GM12891 (cell line): ENCODE measurements around the gene OR2A2.
"Not testable (repeated sequence)": the region's sequence is repeated elsewhere in the genome, so short reads cannot be mapped to it uniquely, and the experiment has no call there.

Source experiments
- DNase-seq: peaks from one replicate; pipeline ENCODE4 v3.0.0; 2011; ENCODE audit warnings: low spot score; ENCODE audit not compliant: insufficient read length
- FAIRE-seq: peaks from 2 replicates; lab custom pipeline; 2011; peaks lifted over from hg19 to GRCh38; lab: Jason Lieb, UNC
- PAX5 ChIP-seq: IDR thresholded peaks from 2 replicates; pipeline ENCODE4 v1.6.1; 2011; ENCODE audit warnings: low read length, moderate library complexity, mild to moderate bottlenecking; ENCODE audit not compliant: insufficient read depth, severe bottlenecking
- POLR2A ChIP-seq: IDR thresholded peaks from 2 replicates; pipeline ENCODE4 v1.6.1; 2011; ENCODE audit warnings: low read depth, low read length, control low read depth
- POLR2AphosphoS5 ChIP-seq: IDR thresholded peaks from 2 replicates; pipeline ENCODE4 v1.6.1; 2011; ENCODE audit warnings: low read depth, low read length, control low read depth
- POU2F2 ChIP-seq: IDR thresholded peaks from 2 replicates; pipeline ENCODE4 v1.6.1; 2011; ENCODE audit warnings: low read depth, mild to moderate bottlenecking, control low read depth, low read length, moderate library complexity
- SPI1 ChIP-seq: IDR thresholded peaks from 2 replicates; pipeline ENCODE4 v1.6.1; 2011; ENCODE audit warnings: low read depth, low read length, control low read depth
- TAF1 ChIP-seq: IDR thresholded peaks from 2 replicates; pipeline ENCODE4 v1.6.1; 2011; ENCODE audit warnings: low read depth, low read length, control low read depth

OR2A2 gene

DNA sequence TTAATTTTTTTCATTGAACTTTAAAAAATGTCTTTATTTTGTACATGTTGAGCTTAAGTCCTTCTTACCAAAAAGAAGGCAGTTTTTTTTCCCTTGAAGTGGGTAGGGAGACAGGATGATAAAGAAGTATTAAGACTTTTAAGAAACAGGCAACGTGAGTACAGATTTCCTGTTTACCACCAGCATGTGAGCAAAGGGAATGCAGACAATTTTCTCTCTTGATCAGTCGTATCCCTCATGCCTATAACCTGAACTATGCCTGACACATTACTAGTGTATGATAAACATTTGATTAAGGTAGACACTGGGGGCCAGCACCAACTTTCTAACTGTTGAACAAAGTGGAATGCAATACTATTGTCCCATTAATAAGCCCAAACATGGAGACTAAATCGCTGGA is 8.8 kb upstream of the OR2A2 start:
- FAIRE-seq (no peak), DNase-seq (no peak)
- TF ChIP-seq POLR2AphosphoS5 (no peak), POLR2A (no peak), TAF1 (no peak), POU2F2 (no peak), SPI1 (no peak), PAX5 (no peak)

DNA sequence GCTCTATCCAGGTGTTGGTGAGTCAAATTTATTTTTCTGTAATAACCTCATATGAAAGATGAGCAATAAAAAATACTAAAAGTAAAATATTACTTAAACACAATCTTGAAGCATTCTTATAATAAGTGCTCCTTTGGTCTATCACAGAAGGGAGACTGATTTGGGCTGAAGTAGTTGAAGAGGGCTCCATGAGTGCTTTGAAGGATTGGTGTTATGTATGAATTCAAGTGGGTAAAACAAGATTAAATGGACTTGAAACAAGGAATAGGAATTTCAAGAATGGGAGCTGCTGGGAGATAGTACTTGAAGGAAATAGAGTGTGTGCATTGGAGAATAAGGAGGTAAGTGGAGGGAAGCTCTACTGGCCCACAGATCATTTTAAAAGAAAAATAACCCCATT is 7.3 kb upstream of the OR2A2 start:
- TF ChIP-seq POLR2A: no peak
- no peak for TF ChIP-seq POU2F2
- TF ChIP-seq SPI1: no peak
- TF ChIP-seq TAF1: no peak
- TF ChIP-seq PAX5: no peak
- no peak for TF ChIP-seq POLR2AphosphoS5
- no peak for DNase-seq
- FAIRE-seq: no peak

DNA sequence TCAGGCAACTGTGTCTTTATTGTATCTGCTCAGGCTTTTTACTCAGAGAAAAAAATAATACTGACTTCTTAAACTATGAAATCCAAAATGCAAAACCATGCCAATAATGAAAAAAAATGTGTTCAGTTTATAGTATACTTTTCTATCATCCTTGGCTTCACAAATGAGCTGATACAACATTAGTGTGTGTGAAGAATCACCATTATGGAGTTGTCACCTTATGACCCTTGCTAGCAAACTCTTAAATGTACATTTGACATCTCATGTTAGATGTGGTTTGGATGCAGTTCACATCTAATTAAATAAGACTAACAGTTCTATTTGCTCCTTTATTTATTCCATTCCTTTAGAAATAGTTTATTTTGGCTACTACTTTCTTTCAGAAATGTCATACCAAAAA is 4.2 kb upstream of the OR2A2 start:
- FAIRE-seq: no peak
- TF ChIP-seq SPI1: no peak
- DNase-seq: no peak

DNA sequence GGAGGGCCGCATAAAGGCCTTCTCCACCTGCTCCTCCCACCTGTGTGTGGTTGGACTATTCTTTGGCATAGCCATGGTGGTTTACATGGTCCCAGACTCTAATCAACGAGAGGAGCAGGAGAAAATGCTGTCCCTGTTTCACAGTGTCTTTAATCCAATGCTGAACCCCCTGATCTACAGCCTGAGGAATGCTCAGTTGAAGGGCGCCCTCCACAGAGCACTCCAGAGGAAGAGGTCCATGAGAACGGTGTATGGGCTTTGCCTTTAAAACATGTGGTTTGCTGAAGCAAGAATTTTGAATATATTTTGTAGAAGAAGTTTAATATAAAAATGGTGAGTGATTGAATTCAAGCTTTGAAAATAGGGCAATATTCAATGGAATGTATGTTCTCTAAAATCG is 889 bp downstream of the OR2A2 start:
- DNase-seq (no peak), FAIRE-seq (no peak)
- TF ChIP-seq POLR2A (no peak), TAF1 (no peak), POU2F2 (no peak), POLR2AphosphoS5 (no peak), PAX5 (no peak), SPI1 (no peak)

DNA sequence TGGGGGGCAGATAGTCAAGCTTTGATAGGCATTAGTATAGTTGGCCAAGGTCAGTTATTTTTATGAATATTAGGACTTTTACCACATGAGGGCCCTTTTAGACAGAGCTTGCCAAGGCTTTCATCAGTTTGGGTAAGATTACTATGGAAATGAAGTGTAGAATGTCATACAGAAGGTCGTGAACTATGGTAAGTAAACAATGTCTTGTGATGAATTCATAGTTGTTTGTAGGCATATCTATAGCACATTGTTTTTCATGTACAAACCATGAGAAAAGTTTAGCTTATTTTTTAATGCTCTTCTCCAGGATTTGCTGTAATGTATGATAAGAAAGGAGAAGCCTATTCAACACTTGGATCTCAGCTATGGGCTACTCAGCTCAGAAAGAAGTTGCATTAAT is 4.3 kb downstream of the OR2A2 start:
- DNase-seq: no peak
- no peak for FAIRE-seq
- TF ChIP-seq POLR2AphosphoS5 (no peak), PAX5 (no peak), POLR2A (no peak), POU2F2 (no peak), TAF1 (no peak), SPI1 (no peak)

DNA sequence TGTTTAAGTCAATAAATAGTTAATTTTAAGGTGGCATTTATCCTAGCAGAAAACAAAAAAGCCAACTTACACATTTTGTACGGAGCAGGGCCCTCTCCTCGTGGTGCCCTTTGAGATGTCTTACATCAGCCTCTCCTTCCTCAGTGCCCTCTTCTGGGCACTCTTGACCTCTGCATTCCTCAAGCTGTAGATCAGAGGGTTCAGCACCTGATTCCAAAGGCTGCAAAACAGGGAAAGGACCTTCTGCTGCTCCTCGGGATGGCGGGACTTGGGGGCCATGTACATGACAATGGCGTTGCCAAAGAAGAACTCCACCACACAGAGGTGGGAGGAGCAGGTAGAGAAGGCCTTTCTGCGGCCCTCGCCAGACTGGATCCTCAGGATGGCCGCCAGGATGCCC is 9.0 kb downstream of the OR2A2 start:
- TF ChIP-seq SPI1 (no peak), POU2F2 (no peak), POLR2AphosphoS5 (no peak), POLR2A (no peak), TAF1 (no peak), PAX5 (no peak)
- FAIRE-seq: no peak
- no peak for DNase-seq

DNA sequence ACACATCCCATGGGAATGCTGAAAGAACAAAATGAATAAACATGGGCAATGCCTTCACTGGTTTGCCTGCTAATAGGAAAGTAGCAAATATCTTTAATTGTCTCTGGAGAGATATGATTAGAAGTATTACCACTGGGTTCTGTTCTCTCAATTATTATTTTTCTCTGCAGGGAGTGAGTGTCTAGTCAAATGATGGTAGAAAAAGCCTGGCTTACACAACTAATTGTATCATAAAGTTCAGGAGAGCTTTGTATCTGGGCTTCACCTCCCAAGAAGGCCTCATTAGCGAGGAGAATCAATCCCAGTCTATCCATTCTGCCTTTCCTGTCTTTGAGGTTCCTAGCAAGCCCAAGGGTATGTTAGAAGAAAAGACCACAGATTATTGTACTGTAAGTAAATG is 13.5 kb downstream of the OR2A2 start, which contains the start of gene OR2A14:
TSS of gene OR2A14 (plus strand) at position 301 of the 400 bp plus-strand sequence. CDS start 5,937 bp downstream, outside the sequence.
- no peak for TF ChIP-seq SPI1
- no peak for TF ChIP-seq TAF1
- TF ChIP-seq POU2F2: no peak
- TF ChIP-seq POLR2AphosphoS5: no peak
- no peak for TF ChIP-seq PAX5
- TF ChIP-seq POLR2A: no peak
- no peak for DNase-seq
- no peak for FAIRE-seq

DNA sequence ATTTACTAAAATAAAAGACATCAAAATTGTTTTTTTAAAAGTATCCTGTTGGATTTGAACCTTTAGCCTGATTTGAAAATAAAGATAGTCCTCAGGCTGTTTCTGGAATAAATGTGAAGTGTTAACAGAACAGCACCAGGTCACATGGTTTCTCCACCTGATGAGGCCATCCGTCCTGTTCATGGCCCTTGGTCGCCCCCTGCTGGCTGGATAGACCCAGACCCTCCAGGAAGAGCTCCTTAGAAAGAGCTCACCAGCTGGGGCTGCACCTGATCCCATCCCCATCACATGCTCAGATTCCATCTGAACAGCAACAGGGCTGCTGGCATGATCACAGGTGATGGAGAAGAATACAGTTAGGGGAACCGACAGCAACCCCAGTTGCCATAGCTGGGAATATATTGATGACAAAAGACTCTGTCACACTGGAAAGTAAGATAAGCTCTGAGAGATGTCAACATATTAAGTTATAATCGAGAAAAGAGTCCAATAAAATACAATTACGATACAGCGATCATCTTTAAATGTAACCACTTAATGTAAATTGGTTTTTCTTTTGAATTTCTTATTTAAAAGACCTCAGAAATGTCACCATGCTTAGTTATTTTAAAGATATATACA is 18.4 kb downstream of the OR2A2 start:
- no peak for TF ChIP-seq SPI1
- no peak for TF ChIP-seq POLR2AphosphoS5
- no peak for TF ChIP-seq TAF1
- FAIRE-seq (peak; percentile 88), DNase-seq (peak; percentile 66)

DNA sequence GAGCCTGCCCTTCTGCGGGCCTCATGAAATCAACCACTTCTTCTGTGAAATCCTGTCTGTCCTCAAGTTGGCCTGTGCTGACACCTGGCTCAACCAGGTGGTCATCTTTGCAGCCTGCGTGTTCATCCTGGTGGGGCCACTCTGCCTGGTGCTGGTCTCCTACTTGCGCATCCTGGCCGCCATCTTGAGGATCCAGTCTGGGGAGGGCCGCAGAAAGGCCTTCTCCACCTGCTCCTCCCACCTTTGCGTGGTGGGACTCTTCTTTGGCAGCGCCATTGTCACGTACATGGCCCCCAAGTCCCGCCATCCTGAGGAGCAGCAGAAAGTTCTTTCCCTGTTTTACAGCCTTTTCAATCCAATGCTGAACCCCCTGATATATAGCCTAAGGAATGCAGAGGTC is 20.2 kb downstream of the OR2A2 start:
- DNase-seq, FAIRE-seq: not testable (repeated sequence)

DNA sequence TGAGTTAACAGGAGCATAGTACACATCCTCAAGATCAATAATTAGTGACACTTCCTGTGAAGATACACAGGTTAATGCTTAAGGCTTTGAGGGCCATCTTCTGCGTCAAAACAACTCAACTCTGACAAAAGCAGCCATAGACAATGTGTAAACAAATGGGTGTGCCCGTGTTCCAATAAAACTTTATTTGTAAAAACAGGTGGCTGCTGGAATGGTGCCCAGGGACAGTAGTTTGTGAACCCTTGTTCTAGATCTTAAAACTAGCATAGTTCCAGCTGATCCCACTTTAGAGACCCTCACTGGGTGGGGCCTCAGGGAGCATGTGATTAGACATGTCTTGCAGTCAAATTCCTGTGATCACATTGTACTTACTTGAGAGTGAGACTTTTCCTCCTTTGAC is 21.3 kb downstream of the OR2A2 start:
- DNase-seq (no peak), FAIRE-seq (no peak)
- TF ChIP-seq POLR2A: no peak
- no peak for TF ChIP-seq SPI1
- no peak for TF ChIP-seq POLR2AphosphoS5
- no peak for TF ChIP-seq POU2F2
- TF ChIP-seq TAF1: no peak
- no peak for TF ChIP-seq PAX5

DNA sequence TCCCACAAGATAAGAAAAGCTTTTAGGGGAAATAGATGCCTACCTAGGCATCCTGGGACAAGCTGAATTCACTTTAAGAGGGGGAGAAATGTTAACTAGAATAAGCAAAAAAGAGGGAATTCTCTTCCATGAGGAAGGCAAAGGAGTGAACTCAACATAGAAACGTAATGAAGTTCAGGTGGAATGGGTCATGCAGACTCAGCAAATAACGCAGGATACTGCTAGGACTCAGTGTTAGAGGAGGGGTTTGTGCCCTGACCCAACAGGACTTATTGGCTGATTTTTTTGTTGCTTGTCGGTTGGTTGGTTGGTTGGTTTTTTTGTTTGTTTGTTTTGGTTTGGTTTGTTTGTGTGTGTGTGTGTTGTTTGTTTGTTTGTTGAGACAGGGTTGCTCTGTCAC is 22.9 kb downstream of the OR2A2 start:
- FAIRE-seq: no peak
- DNase-seq: no peak
- TF ChIP-seq PAX5 (no peak), SPI1 (no peak)

DNA sequence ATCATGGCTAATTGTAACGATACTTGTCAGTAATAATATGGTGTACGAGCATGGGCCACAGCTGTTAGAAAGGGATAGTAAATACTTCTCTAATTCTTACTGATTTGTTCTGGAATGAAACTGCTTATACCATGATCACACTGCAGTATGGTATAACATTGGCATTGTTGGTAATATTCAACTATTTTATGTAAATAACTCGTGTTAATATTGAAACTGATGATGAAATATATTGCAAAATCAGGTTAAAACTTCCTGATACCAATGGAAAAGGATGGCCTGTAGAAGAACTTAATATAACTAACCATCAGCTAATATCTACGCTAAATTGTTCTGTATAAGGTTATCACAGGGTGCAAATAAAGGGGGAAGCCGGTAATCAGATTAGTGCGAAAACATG is 23.9 kb downstream of the OR2A2 start:
- DNase-seq (no peak), FAIRE-seq (no peak)
- TF ChIP-seq PAX5: no peak
- TF ChIP-seq POLR2AphosphoS5: no peak
- no peak for TF ChIP-seq POU2F2
- TF ChIP-seq SPI1: no peak
- no peak for TF ChIP-seq POLR2A
- TF ChIP-seq TAF1: no peak
